GM23248 (cell line): ENCODE data around the gene SYAP1. TPM values are rescaled to one million over a fixed set of nuclear protein-coding genes. Genes with fewer than 3 reads are reported as not detected.
A peak's percentile ranks its signal among the peaks of the same experiment; 100 is the strongest.
"Not testable (repeated sequence)": the region's sequence is repeated elsewhere in the genome, so short reads cannot be mapped to it uniquely, and the experiment has no call there.

Source experiments
- DNase-seq: peaks from one replicate; pipeline ENCODE4 v3.0.0-alpha.2; 2015
- H2AFZ ChIP-seq: fragments of 200-600 bp; sonication (generic); 2 replicates; pipeline ENCODE4 v1.6.1; 2016; ENCODE audit warnings: antibody characterized with exemption
- H3F3A ChIP-seq: fragments of 200-600 bp; sonication (generic); 2 replicates; pipeline ENCODE4 v1.6.1; 2016; ENCODE audit warnings: mild to moderate bottlenecking, antibody characterized with exemption, mixed run types; ENCODE audit not compliant: insufficient read depth
- H3K27ac ChIP-seq: fragments of 200-600 bp; sonication (generic); 2 replicates; pipeline ENCODE4 v1.5.1; 2016; ENCODE audit warnings: mild to moderate bottlenecking
- H3K27me3 ChIP-seq: fragments of 200-600 bp; sonication (generic); replicated peaks from 2 replicates; pipeline ENCODE4 v1.6.1; 2016; ENCODE audit warnings: mild to moderate bottlenecking; ENCODE audit not compliant: insufficient read depth
- H3K36me3 ChIP-seq: fragments of 200-600 bp; sonication (generic); 2 replicates; pipeline ENCODE4 v1.6.1; 2016; ENCODE audit warnings: low read depth, mild to moderate bottlenecking
- H3K4me1 ChIP-seq: fragments of 200-600 bp; sonication (generic); 2 replicates; pipeline ENCODE4 v1.6.1; 2016; ENCODE audit warnings: mild to moderate bottlenecking; ENCODE audit not compliant: insufficient read depth
- H3K4me2 ChIP-seq: fragments of 200-600 bp; sonication (generic); one replicate; pipeline ENCODE4 v1.6.1; 2016; ENCODE audit warnings: mild to moderate bottlenecking; ENCODE audit not compliant: unreplicated experiment
- H3K4me3 ChIP-seq: fragments of 200-600 bp; sonication (generic); 2 replicates; pipeline ENCODE4 v1.5.1; 2016; ENCODE audit warnings: mild to moderate bottlenecking
- H3K79me2 ChIP-seq: fragments of 200-600 bp; sonication (generic); 2 replicates; pipeline ENCODE4 v1.6.1; 2016; ENCODE audit warnings: mild to moderate bottlenecking; ENCODE audit not compliant: insufficient read depth
- H3K9ac ChIP-seq: fragments of 200-600 bp; sonication (generic); 2 replicates; pipeline ENCODE4 v1.6.1; 2016; ENCODE audit warnings: mild to moderate bottlenecking
- H3K9me2 ChIP-seq: fragments of 200-600 bp; sonication (generic); 2 replicates; pipeline ENCODE4 v1.6.1; 2016; ENCODE audit warnings: mixed run types, mild to moderate bottlenecking, moderate library complexity; ENCODE audit not compliant: insufficient read depth
- H3K9me3 ChIP-seq: fragments of 200-600 bp; sonication (generic); one replicate; pipeline ENCODE4 v1.6.1; 2017; ENCODE audit warnings: low read depth
- H4K20me1 ChIP-seq: fragments of 200-600 bp; sonication (generic); 2 replicates; pipeline ENCODE4 v1.6.0; 2016; ENCODE audit not compliant: insufficient read depth
- EZH2 ChIP-seq: fragments of 200-600 bp; sonication (generic); IDR thresholded peaks from 2 replicates; pipeline ENCODE4 v1.6.1; 2018; ENCODE audit warnings: antibody characterized with exemption, mild to moderate bottlenecking; ENCODE audit not compliant: insufficient read depth, poor library complexity, severe bottlenecking
- EZH2phosphoT487 ChIP-seq: fragments of 200-600 bp; sonication (generic); IDR thresholded peaks from 2 replicates; pipeline ENCODE4 v1.6.1; 2018; ENCODE audit warnings: antibody characterized with exemption, moderate library complexity, mild to moderate bottlenecking, low read depth; ENCODE audit not compliant: insufficient read depth
- WGBS, 2 experiments: methylation state at CpG; one replicate each; pipeline ENCODE4 v1.1.6; 2015 to 2017; ENCODE audit warnings: low lambda C conversion rate in 2 of 2, low coverage in 1 of 2; ENCODE audit errors: missing lambda C conversion rate in 2 of 2; 5-methylcytosine and 5-hydroxymethylcytosine counted together
- in situ Hi-C: fragments of 300-500 bp; cut with MboI; formaldehyde crosslinking; loops from 2 replicates; pipeline ENCODE4 v1.15.0; 2020
- polyA plus RNA-seq: library from polyadenylated mRNA; unstranded; fragments of >200 nt; fragmentation: Nextera tagmentation; extraction: Ambion mirVana; gene quantifications from 2 replicates; pipeline ENCODE4 v1.2.1, GENCODE V29; 2016
- total RNA-seq: library from RNA; depleted of rRNA; stranded (reverse); fragments of >200 nt; shearing (Covaris generic); gene quantifications from 2 replicates; pipeline ENCODE4 v1.2.3, GENCODE V29; 2014

Gene SYAP1
- total and polyA plus RNA-seq, 2 experiments from 2014 or later = 30.8 to 36.4 TPM

- Histone ChIP-seq H2AFZ (peak overlapping the region; percentile 88), H3K36me3 (no peaks in the 10 kb centered on the region), H3F3A (peaks cover 12% of the 10 kb centered on the region; the same call in 1 of the 2 replicates), H3K4me2 (peak overlapping the region; percentile 89), H3K4me3 (peak overlapping the region; percentile 92), H3K9ac (peak overlapping the region; percentile 97), H3K4me1 (peaks cover 6% of the 10 kb centered on the region; the same call in 1 of the 2 replicates), H3K27me3 (no peaks in the 10 kb centered on the region), H3K27ac (peak overlapping the region; percentile 99), H3K79me2 (peaks cover 42% of the 10 kb centered on the region), H4K20me1 (no peaks in the 10 kb centered on the region), H3K9me2 (no peaks in the 10 kb centered on the region), H3K9me3 (no peaks in the 10 kb centered on the region)
- 2 to 5% methylated on average over 6 of the region's 6 CpGs for WGBS, 2 experiments
- no peak for DNase-seq
- in situ Hi-C loops = no loop called here
- TF ChIP-seq EZH2phosphoT487 (no peak), EZH2 (no peak)
Observed at GRCh38 chrX:16718824-16719333, 533 bp upstream of the SYAP1 start.

- in situ Hi-C loops = no loop called here
- no peak overlapping the region for H2AFZ ChIP-seq
- TF ChIP-seq EZH2 = no peak
- no peak for TF ChIP-seq EZH2phosphoT487
- WGBS, 2 experiments = 7 to 51% methylated on average over 2 to 4 of the region's 4 CpGs
- H3K79me2 ChIP-seq = peaks cover 76% of the 10 kb centered on the region
- peak overlapping the region; percentile 35 for H3K4me2 ChIP-seq
- H3K36me3 ChIP-seq = no peaks in the 10 kb centered on the region
- peaks cover 6% of the 10 kb centered on the region; the same call in 1 of the 2 replicates for H3K4me1 ChIP-seq
- H3K9me3 ChIP-seq = no peaks in the 10 kb centered on the region
- no peaks in the 10 kb centered on the region for H3K27me3 ChIP-seq
- no peaks in the 10 kb centered on the region for H3K9me2 ChIP-seq
- H3K4me3 ChIP-seq = 0 out of 2 replicates have a peak overlapping the region, but pooled peaks have one; percentile 22
- no peak overlapping the region for H3K9ac ChIP-seq
- no peaks in the 10 kb centered on the region; the same call in 1 of the 2 replicates for H4K20me1 ChIP-seq
- peaks cover 12% of the 10 kb centered on the region; the same call in 1 of the 2 replicates for H3F3A ChIP-seq
- no peak overlapping the region for H3K27ac ChIP-seq
- DNase-seq = peak; percentile 6
Observed at GRCh38 chrX:16722481-16722880, 3.1 kb downstream of the SYAP1 start.

DNA sequence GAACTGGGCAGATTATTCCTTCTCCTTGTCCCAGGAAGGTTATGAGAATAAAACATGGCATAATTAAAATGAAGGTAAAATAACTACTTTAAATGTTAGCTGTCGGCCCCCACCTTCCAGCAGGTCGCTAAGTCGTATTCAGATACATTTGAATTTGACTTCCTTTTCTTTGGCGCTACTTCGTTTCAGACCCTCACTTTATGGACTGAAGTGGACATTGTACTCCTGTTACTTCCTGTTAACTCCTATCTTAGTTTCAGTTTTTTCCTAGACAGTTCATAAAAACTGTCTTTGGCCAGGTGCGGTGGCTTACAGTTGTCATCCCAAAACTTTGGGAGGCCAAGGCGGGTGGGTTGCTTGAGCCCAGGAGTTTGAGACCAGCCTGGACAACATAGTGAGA is 5.7 kb downstream of the SYAP1 start:
- Histone ChIP-seq H3K79me2 (peaks cover 98% of the 10 kb centered on the region), H3K27ac (no peak overlapping the region), H3K9me2 (no peaks in the 10 kb centered on the region), H3K4me1 (peaks cover 6% of the 10 kb centered on the region; the same call in 1 of the 2 replicates), H3K36me3 (no peaks in the 10 kb centered on the region), H2AFZ (no peak overlapping the region), H3K4me2 (no peak overlapping the region), H3K9ac (no peak overlapping the region), H3K9me3 (no peaks in the 10 kb centered on the region), H4K20me1 (no peaks in the 10 kb centered on the region; the same call in 1 of the 2 replicates), H3K27me3 (no peaks in the 10 kb centered on the region), H3F3A (0 out of 2 replicates have a peak, but pooled peaks cover 4% of the 10 kb centered on the region), H3K4me3 (no peak overlapping the region)
- WGBS, 2 experiments = 95 to 98% methylated on average over 6 to 7 of the region's 7 CpGs
- in situ Hi-C loops = no loop called here
- no peak for DNase-seq
- no peak for TF ChIP-seq EZH2phosphoT487
- no peak for TF ChIP-seq EZH2

- in situ Hi-C loops, H4K20me1 ChIP-seq: not testable (repeated sequence)
- WGBS, 2 experiments = 88 to 90% methylated on average over 5 of the region's 5 CpGs
Observed at GRCh38 chrX:16726347-16726988, 7.1 kb downstream of the SYAP1 start.

More at GRCh38 chrX:16726347-16726988, 7.1 kb downstream of the SYAP1 start:
- not testable (repeated sequence) for H3F3A ChIP-seq, H3K27ac ChIP-seq, H3K9me2 ChIP-seq, H3K4me1 ChIP-seq, H3K4me2 ChIP-seq, H3K9ac ChIP-seq, H3K27me3 ChIP-seq, H2AFZ ChIP-seq, H3K4me3 ChIP-seq, H3K9me3 ChIP-seq, DNase-seq, H3K36me3 ChIP-seq
- peaks cover 98% of the 10 kb centered on the region for H3K79me2 ChIP-seq
